B cell (primary cell): ENCODE results near the gene GPI.

Source experiments
- EZH2 ChIP-seq: IDR thresholded peaks from 2 replicates; pipeline ENCODE4 v1.6.1; 2012; ENCODE audit warnings: borderline replicate concordance, low read depth, mild to moderate bottlenecking, moderate library complexity, low read length; ENCODE audit not compliant: insufficient read depth, poor library complexity, severe bottlenecking
- TF ChIP-seq, protein P1 (sequence below): fragments of 200-600 bp; IDR thresholded peaks from one replicate; pipeline ENCODE4 v1.8.0; 2022; ENCODE audit warnings: antibody characterized with exemption, mild to moderate bottlenecking

DNA sequence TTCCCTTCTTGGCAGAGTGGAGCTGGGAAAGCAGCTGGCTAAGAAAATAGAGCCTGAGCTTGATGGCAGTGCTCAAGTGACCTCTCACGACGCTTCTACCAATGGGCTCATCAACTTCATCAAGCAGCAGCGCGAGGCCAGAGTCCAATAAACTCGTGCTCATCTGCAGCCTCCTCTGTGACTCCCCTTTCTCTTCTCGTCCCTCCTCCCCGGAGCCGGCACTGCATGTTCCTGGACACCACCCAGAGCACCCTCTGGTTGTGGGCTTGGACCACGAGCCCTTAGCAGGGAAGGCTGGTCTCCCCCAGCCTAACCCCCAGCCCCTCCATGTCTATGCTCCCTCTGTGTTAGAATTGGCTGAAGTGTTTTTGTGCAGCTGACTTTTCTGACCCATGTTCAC is 34.9 kb downstream of the GPI start:
- TF ChIP-seq, protein P1, sequence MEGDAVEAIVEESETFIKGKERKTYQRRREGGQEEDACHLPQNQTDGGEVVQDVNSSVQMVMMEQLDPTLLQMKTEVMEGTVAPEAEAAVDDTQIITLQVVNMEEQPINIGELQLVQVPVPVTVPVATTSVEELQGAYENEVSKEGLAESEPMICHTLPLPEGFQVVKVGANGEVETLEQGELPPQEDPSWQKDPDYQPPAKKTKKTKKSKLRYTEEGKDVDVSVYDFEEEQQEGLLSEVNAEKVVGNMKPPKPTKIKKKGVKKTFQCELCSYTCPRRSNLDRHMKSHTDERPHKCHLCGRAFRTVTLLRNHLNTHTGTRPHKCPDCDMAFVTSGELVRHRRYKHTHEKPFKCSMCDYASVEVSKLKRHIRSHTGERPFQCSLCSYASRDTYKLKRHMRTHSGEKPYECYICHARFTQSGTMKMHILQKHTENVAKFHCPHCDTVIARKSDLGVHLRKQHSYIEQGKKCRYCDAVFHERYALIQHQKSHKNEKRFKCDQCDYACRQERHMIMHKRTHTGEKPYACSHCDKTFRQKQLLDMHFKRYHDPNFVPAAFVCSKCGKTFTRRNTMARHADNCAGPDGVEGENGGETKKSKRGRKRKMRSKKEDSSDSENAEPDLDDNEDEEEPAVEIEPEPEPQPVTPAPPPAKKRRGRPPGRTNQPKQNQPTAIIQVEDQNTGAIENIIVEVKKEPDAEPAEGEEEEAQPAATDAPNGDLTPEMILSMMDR: no peak
- TF ChIP-seq EZH2: no peak
